Right lobe of liver (tissue), 4 donors: ENCODE results near the gene AIG1.

Source experiments
- CTCF ChIP-seq, 4 donors: fragments of 200-600 bp in 3 of 4; fragments of 450-650 bp in 1 of 4; IDR thresholded peaks; one replicate each; pipeline versions ENCODE4 v1.5.1 to v1.8.0; 2016 to 2022; ENCODE audit warnings: antibody characterized with exemption in 4 of 4, mild to moderate bottlenecking in 2 of 4
- POLR2A ChIP-seq: fragments of 450-650 bp; IDR thresholded peaks from one replicate; pipeline ENCODE4 v1.6.1; 2017; ENCODE audit warnings: antibody characterized with exemption, mild to moderate bottlenecking
- donor health status: DM: no; HTN: no; CAD: no.
- donor health status: DM: no; HTN: no; CAD: no.
- donor health status: DM: no; HTN: yes; CAD: no.

GRCh38 chr6:143205131-143205535, 144.4 kb downstream of the AIG1 start:
- TF ChIP-seq POLR2A (no peak), CTCF (IDR thresholded peaks at IDR 0.05) (no peak)
